ENCODE measurements around the gene UGT1A7.

The UGT1A7 gene

GRCh38 chr2:233801357-233802131, 119.8 kb downstream of the UGT1A7 start:
- no peak for DNase-seq

GRCh38 chr2:233802132-233802815, 120.6 kb downstream of the UGT1A7 start:
- no peak for DNase-seq

- DNase-seq = no peak
Observed at GRCh38 chr2:233803292-233803911, 121.7 kb downstream of the UGT1A7 start.

- DNase-seq = no peak
Observed at GRCh38 chr2:233803994-233804393, 122.3 kb downstream of the UGT1A7 start.

GRCh38 chr2:233807215-233807865, 125.6 kb downstream of the UGT1A7 start:
- no peak for DNase-seq

- DNase-seq = no peak
Observed at GRCh38 chr2:233807966-233808935, 126.5 kb downstream of the UGT1A7 start.

- no peak for DNase-seq
Observed at GRCh38 chr2:233810385-233810784, 128.7 kb downstream of the UGT1A7 start.

GRCh38 chr2:233811087-233811486, 129.4 kb downstream of the UGT1A7 start:
- no peak for DNase-seq

GRCh38 chr2:233811732-233812131, 130.0 kb downstream of the UGT1A7 start:
- DNase-seq = no peak

- DNase-seq = no peak
Observed at GRCh38 chr2:233813236-233814055, 131.7 kb downstream of the UGT1A7 start.

GRCh38 chr2:233814056-233814835, 132.5 kb downstream of the UGT1A7 start:
- no peak for DNase-seq

GRCh38 chr2:233815861-233816260, 134.2 kb downstream of the UGT1A7 start:
- no peak for DNase-seq

- no peak for DNase-seq
Observed at GRCh38 chr2:233816334-233816733, 134.6 kb downstream of the UGT1A7 start.

- DNase-seq = no peak
Observed at GRCh38 chr2:233816771-233817170, 135.1 kb downstream of the UGT1A7 start.

- DNase-seq = no peak
Observed at GRCh38 chr2:233817361-233817911, 135.7 kb downstream of the UGT1A7 start.

- DNase-seq = no peak
Observed at GRCh38 chr2:233817995-233818638, 136.4 kb downstream of the UGT1A7 start.

- no peak for DNase-seq
Observed at GRCh38 chr2:233818639-233819621, 137.2 kb downstream of the UGT1A7 start.
